NOMO-1 (cell line): ENCODE results near the gene PIEZO1.

Source experiments
- DNase-seq, 2 experiments: peaks; one replicate each; lab custom pipeline; 2025; ENCODE audit not compliant: unreplicated experiment in 2 of 2; lab: John Stamatoyannopoulos, UW

Gene PIEZO1

GRCh38 chr16:88737298-88738150, 47.5 kb downstream of the PIEZO1 start:
- DNase-seq = peak; percentile 77 to 82

GRCh38 chr16:88736496-88736895, 48.5 kb downstream of the PIEZO1 start:
- DNase-seq = no peak

DNA sequence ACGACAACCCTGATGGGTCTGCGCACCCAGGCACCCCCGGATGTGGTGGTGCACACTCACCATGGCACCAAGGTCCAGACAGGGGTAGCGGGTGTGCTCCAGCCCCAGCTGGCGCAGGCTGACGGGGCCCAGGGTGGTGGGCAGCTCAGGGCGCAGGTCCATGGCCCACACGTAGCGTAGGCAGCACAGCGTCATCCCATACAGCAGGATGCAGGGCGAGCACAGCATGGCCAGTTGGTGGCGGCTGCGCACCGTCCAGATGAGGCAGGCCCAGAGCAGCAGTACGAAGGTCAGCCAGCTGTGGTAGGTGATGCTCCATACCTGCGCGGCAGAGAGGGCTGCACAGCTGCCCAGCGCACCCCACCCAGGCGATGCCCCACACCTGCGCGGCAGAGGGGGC, 48.9 kb downstream of the PIEZO1 start:
- no peak for DNase-seq

- DNase-seq = no peak
These were observed 49.4 kb downstream of the PIEZO1 start for GRCh38 chr16:88735616-88736015.

DNA sequence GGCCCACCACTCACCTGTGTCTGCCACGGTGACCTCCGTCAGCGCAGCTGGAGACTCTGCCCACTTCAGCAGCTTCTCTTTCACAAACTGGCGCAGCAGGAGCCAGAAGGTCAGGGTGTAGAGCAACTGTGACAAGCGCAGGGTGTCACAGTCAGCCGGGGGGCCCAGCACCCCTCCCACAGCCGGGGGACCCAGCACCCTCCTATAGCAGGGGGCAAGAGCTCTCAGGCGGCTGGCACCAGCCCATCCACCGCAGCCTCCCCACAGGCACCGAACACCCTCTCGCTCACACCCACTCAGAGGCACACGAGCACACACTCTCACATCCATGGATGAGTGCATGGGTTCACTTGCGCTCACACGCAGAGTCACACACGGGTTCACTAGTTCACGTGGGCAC, 49.9 kb downstream of the PIEZO1 start:
- DNase-seq = no peak

GRCh38 chr16:88734361-88734728, 50.7 kb downstream of the PIEZO1 start:
- no peak for DNase-seq

- no peak for DNase-seq
These were observed 51.2 kb downstream of the PIEZO1 start for GRCh38 chr16:88733630-88734360.

DNA sequence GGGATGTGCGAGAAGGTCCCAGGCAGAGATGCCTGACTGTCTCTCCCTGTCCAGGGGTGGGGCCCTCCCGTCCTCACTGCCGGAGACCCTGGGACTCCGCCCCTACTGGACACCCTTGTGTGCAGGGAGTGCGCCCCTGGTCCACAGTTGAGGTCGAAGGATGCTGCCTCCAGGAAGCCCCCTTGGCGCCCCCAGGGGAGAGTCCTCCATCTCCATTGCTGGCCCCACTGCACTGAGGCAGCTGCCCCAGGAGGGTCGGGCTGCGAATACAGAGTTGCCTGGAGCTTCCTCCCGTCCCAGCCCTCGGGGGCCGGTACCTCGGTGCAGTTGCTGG, 52.1 kb downstream of the PIEZO1 start:
- DNase-seq = no peak

DNA sequence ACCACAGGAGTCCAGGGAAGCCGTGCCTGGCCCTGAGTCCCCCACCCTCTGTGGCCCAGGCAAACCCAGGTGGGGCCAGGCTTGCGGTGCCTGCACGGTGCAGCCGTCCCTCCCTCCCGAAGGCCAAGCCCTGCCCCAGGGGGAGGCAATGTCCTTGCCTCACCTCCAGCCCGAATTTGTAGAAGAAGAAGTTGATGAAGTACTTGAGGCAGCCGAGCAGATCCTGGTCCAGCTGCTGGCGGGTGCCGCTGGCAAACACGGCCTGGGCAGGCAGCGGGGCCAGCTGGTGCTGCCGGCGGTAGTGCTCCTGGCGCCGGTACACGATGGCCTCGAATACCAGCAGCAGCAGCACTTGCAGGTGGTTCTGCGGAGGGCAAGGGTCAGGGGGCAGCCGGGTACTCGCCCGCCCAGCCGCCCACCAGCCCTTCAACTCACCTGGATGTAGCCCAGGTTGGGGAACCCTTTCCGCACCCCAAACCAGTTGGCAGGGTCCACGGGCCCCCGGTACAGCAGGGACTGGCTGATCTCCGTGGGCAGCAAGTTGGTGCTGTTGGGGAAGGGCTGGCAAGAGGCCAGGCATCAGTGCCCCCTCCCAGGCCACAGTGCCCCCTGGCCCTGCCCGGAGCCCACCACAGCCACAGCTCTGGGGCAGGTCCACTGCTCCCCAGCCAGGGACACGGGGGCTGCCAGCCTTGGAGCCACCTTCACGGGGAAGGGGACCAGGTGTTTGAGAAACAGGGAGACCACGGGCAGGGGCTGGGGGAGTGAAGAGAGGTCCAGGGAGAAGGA, 52.7 kb downstream of the PIEZO1 start:
- DNase-seq = no peak

GRCh38 chr16:88731699-88732098, 53.3 kb downstream of the PIEZO1 start:
- no peak for DNase-seq

- DNase-seq = no peak
These were observed 54.1 kb downstream of the PIEZO1 start for GRCh38 chr16:88730632-88731607.

- no peak for DNase-seq
These were observed 57.1 kb downstream of the PIEZO1 start for GRCh38 chr16:88727871-88728270.

GRCh38 chr16:88726981-88727380, 58.0 kb downstream of the PIEZO1 start:
- no peak for DNase-seq

GRCh38 chr16:88726408-88726749, 58.6 kb downstream of the PIEZO1 start:
- DNase-seq = no peak

GRCh38 chr16:88725609-88726407, 59.2 kb downstream of the PIEZO1 start:
- no peak for DNase-seq

DNA sequence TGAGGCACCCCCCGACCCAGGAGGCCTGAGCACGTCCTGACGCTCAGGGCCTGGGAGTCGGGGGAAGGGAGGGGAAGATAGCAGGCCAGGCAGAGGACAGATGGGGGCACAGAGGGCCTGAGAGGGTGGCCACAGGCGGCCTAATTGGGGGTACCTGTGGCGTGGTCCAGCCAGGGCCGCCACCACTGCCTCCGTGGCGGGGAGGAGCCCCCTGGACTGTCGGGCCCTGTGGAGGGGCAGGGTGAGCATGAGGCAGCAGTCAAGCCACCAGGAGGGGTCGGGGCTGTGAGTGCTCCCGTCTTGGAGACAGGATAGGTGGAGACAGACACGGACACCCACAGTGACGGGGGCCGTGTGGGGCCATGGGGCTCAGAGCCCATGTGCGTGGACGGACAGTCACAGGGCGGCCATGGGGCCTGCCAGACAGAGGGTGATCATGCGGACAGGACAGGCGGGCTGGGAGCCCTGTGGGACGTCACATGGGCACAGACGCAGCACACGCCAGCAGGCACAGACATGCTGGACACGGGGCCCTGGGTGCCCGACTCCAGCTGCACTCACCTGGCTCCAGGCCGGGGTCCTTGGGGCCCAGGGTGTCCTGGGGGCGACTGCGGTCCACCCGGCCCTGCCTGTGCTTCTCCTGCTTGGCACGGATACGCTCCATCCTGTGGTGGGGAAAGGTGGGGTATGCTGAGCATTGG, 60.0 kb downstream of the PIEZO1 start:
- DNase-seq = no peak

- DNase-seq = no peak
These were observed 61.1 kb downstream of the PIEZO1 start for GRCh38 chr16:88723911-88724310.

GRCh38 chr16:88723507-88723887, 61.5 kb downstream of the PIEZO1 start:
- DNase-seq = no peak
